Measurements from ENCODE around the gene KDM4C. TPM values are rescaled to one million over a fixed set of nuclear protein-coding genes. Genes with fewer than 3 reads are reported as not detected.

The KDM4C gene
- total and polyA plus RNA-seq, 2 of the 13 experiments (the other 11 are each of a cell fraction or from before 2014, with no cell fraction given): 19.4 to 23.6 TPM

GRCh38 chr9:6758248-6758497 is 400 bp downstream of the KDM4C start (continued):
- TF ChIP-seq HOXA9 (CRISPR knock-in tag; IDR thresholded peaks at IDR 0.05; ENCODE audit: borderline replicate concordance) (peak; percentile 14; the same call in 1 of the 2 replicates), ASH2L (IDR thresholded peaks at IDR 0.05; ENCODE audit: insufficient read length, low read depth, low read length) (peak; percentile 8), SOX5 (CRISPR knock-in tag; IDR thresholded peaks at IDR 0.05; ENCODE audit: borderline replicate concordance) (0 out of 2 replicates have a peak, but pooled peaks have one; percentile 6), SIN3A (IDR thresholded peaks at IDR 0.05; ENCODE audit: borderline replicate concordance, low read depth, low read length) (0 out of 2 replicates have a peak, but pooled peaks have one; percentile 12), ZNF740 (CRISPR knock-in tag; IDR thresholded peaks at IDR 0.05) (0 out of 2 replicates have a peak, but pooled peaks have one; percentile 3), ZNF138 (CRISPR knock-in tag; IDR thresholded peaks at IDR 0.05; ENCODE audit: low read depth) (no peak), TFAP4 (IDR thresholded peaks at IDR 0.05; ENCODE audit: borderline replicate concordance, low read depth) (peak; percentile 15; the same call in 1 of the 2 replicates), JUN (CRISPR knock-in tag; IDR thresholded peaks at IDR 0.05) (no peak), ZNF441 (CRISPR knock-in tag; IDR thresholded peaks at IDR 0.05; ENCODE audit: borderline replicate concordance) (0 out of 2 replicates have a peak, but pooled peaks have one; percentile 17), ETS1 (CRISPR knock-in tag; IDR thresholded peaks at IDR 0.05) (0 out of 2 replicates have a peak, but pooled peaks have one; percentile 4), JUNB (CRISPR knock-in tag; IDR thresholded peaks at IDR 0.05; ENCODE audit: borderline replicate concordance) (no peak), HNRNPK (IDR thresholded peaks at IDR 0.05; ENCODE audit: low read depth, low read length, poor library complexity, severe bottlenecking) (peak; percentile 64), PHF21A (CRISPR knock-in tag; IDR thresholded peaks at IDR 0.05) (no peak), MTF2 (CRISPR knock-in tag; IDR thresholded peaks at IDR 0.05; ENCODE audit: borderline replicate concordance) (0 out of 2 replicates have a peak, but pooled peaks have one; percentile 32), IRF9 (CRISPR knock-in tag; IDR thresholded peaks at IDR 0.05; ENCODE audit: borderline replicate concordance) (peak; percentile 2; the same call in 1 of the 2 replicates), CHD4 (IDR thresholded peaks at IDR 0.05; ENCODE audit: borderline replicate concordance, low read length) (no peak)
- TF ChIP-seq, protein P1, sequence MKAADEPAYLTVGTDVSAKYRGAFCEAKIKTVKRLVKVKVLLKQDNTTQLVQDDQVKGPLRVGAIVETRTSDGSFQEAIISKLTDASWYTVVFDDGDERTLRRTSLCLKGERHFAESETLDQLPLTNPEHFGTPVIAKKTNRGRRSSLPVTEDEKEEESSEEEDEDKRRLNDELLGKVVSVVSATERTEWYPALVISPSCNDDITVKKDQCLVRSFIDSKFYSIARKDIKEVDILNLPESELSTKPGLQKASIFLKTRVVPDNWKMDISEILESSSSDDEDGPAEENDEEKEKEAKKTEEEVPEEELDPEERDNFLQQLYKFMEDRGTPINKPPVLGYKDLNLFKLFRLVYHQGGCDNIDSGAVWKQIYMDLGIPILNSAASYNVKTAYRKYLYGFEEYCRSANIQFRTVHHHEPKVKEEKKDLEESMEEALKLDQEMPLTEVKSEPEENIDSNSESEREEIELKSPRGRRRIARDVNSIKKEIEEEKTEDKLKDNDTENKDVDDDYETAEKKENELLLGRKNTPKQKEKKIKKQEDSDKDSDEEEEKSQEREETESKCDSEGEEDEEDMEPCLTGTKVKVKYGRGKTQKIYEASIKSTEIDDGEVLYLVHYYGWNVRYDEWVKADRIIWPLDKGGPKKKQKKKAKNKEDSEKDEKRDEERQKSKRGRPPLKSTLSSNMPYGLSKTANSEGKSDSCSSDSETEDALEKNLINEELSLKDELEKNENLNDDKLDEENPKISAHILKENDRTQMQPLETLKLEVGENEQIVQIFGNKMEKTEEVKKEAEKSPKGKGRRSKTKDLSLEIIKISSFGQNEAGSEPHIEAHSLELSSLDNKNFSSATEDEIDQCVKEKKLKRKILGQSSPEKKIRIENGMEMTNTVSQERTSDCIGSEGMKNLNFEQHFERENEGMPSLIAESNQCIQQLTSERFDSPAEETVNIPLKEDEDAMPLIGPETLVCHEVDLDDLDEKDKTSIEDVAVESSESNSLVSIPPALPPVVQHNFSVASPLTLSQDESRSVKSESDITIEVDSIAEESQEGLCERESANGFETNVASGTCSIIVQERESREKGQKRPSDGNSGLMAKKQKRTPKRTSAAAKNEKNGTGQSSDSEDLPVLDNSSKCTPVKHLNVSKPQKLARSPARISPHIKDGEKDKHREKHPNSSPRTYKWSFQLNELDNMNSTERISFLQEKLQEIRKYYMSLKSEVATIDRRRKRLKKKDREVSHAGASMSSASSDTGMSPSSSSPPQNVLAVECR (CRISPR knock-in tag; IDR thresholded peaks at IDR 0.05; ENCODE audit: borderline replicate concordance): peak; percentile 4; the same call in 1 of the 2 replicates
- TF ChIP-seq, protein P2, sequence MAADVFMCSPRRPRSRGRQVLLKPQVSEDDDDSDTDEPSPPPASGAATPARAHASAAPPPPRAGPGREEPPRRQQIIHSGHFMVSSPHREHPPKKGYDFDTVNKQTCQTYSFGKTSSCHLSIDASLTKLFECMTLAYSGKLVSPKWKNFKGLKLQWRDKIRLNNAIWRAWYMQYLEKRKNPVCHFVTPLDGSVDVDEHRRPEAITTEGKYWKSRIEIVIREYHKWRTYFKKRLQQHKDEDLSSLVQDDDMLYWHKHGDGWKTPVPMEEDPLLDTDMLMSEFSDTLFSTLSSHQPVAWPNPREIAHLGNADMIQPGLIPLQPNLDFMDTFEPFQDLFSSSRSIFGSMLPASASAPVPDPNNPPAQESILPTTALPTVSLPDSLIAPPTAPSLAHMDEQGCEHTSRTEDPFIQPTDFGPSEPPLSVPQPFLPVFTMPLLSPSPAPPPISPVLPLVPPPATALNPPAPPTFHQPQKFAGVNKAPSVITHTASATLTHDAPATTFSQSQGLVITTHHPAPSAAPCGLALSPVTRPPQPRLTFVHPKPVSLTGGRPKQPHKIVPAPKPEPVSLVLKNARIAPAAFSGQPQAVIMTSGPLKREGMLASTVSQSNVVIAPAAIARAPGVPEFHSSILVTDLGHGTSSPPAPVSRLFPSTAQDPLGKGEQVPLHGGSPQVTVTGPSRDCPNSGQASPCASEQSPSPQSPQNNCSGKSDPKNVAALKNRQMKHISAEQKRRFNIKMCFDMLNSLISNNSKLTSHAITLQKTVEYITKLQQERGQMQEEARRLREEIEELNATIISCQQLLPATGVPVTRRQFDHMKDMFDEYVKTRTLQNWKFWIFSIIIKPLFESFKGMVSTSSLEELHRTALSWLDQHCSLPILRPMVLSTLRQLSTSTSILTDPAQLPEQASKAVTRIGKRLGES (CRISPR knock-in tag; IDR thresholded peaks at IDR 0.05; ENCODE audit: borderline replicate concordance): no peak
